M059J (cell line): ENCODE data around the gene ZNF577. TPM values are rescaled to one million over a fixed set of nuclear protein-coding genes. Genes with fewer than 3 reads are reported as not detected.
"Not testable (repeated sequence)": the region's sequence is repeated elsewhere in the genome, so short reads cannot be mapped to it uniquely, and the experiment has no call there.

Source experiments
- DNase-seq: peaks from one replicate; pipeline ENCODE4 v3.0.0-alpha.2; 2012; ENCODE audit warnings: low read depth
- total RNA-seq: library from RNA; depleted of rRNA; stranded (reverse); fragments of >200 nt; shearing (Covaris generic); gene quantifications from 2 replicates; pipeline ENCODE4 v1.2.3, GENCODE V29; 2014; rRNA removed

ZNF577 gene
- total RNA-seq: 0.69 and 1.5 TPM in 2 replicates

DNA sequence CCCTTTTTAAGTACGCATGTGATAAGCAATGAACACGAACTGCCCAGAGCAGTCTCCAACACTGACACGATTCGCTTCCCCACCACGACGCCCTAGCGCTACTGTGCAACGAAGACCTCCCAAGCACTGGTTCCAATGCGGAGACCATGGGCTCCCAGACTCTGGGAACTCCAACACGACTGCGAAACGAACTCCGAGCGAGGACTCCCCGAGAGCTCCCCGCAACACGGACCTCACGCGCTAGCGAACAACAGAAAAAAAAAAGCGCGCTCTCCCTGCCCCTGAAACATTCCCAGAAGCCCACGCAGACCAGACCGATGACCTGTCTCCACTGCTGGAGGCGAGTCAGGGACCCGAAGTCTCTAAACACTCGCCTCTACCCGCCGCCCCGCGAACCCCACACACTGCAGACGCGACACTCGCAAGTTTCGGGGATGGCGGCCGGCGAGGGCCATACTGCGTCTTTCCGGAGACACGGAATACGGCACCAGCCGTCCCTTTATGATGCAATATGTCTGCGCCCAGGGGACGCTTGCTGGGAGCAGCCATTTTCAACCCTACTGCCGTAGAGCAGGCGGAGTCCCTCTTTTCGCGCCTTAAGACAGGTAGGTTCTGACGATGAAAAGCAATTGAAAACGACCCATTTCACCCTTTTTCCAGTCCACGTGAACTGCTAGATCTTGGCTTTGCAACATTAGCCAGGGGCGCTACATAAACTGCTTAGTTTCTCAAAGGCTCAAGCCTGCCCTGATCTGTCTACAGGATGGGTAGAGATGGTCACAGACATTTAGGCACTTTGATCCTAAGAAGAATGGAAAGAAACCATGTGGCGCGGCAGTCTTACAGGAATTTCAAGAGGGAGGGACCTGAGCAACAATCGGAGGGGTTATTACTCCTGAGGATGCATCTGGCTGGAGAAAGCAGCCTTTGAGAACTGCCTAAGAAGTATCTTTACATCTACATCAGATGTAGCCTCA lies at the start of gene ZNF577:
Gene ZNF577 (minus strand): TSS at position 430 of the 977 bp plus-strand sequence. CDS start 7,569 bp downstream, outside the sequence.
- DNase-seq: peak; percentile 81

DNA sequence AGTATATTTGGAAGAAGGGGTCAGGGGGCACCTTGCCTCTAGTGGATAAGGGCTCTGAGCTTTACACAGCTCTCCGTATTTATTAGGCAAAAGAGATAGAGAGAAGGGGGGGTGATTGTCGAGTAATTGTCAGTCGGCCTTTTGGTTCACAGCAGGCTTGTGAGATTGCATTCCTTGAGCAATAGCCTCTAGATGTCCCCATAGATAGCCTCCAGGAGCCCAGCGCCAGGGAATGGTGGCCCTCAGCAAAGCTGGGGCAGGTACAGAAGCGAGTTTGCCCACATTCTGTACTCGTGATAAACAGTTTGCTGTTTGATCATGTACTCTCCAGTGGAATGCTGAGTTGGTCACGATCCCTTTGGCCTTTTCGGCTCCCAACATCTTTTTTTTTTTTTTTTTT lies 44.2 kb upstream of the ZNF577 start:
- DNase-seq: no peak

DNA sequence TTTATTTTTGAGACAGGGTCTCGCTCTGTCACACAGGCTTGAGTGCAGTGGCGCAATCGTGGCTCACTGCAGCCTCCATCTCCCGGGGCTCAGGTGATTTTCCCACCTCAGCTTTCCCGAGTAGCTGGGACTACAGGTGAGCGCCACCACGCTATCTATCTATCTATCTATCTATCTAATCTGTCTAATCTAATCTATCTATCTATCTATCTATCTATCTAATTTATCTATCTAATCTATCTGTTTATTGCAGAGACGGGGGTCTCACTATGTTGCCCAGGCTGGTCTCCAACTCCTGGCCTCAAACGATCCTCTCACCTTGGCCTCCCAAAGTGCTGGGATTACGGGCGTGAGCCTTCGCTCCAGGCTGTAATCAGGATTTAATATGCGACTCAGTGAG lies 40.1 kb upstream of the ZNF577 start:
- no peak for DNase-seq

DNA sequence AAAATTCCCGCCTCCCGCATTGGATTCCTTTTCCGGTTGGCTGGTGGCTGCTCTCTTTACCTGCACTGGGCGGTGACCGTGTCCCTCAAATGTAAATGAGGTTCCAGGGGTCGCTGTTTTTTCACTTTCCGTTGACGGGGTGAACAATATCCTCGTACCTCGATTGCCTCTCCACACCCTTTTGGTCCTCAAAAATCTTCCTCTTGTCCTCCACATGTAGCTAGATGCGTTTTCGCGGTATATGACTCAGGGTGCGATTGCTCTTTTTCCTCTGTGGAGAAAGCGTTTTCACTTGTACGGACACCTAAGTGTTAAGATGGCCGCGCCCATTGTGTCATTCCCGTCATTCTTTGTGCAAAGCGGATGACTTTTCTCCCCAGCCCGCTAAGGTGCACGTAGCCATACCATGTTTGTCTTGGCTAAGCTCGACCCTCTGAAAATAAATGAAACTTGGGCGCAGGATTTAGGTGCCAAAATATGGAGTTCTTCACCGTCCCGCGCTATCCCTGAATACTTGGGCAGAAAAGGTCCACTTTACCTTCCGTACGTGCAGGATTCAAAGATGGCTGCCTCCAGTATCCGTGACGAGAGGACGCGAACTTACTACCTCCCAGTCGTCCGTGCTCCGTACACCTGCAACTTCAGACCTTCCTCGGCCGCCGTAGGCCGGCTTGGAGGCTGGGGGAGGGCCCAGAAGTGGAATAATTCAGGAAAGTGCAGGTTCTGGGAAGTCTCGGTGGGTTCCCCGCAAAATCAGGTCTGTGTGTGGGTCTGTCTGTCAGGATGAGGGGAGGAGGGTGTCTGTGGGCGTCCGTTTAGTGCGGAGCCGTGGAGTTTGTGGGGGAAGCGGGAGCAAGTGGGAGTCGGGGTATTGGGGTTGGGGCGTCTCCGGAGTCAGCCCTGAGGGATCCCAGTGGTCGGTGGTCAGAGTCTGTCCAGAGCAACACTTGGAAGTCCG lies 39.3 kb upstream of the ZNF577 start, which contains the start of gene ZNF613:
Gene ZNF613 (plus strand): TSS at position 689 of the 958 bp plus-strand sequence. CDS start 8,749 bp downstream, outside the sequence.
- peak; percentile 90 for DNase-seq

DNA sequence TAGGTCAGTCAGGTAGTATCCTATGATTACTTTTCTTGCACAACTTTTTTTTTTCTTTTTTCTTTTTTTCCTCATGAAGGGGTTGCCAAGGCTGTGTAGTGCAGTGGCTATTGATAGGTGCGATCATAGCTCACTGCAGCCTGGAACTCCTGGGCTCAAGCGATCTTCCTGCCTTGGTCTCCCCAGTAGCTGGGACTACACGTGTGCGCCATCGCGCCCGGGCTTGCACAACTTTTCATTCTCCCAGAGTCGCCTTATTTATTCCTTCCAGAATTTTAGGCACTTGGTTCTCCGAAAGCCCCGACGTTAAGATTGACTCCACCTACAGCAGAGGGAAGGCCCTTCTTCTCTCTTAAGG lies 38.7 kb upstream of the ZNF577 start:
- DNase-seq: no peak

DNA sequence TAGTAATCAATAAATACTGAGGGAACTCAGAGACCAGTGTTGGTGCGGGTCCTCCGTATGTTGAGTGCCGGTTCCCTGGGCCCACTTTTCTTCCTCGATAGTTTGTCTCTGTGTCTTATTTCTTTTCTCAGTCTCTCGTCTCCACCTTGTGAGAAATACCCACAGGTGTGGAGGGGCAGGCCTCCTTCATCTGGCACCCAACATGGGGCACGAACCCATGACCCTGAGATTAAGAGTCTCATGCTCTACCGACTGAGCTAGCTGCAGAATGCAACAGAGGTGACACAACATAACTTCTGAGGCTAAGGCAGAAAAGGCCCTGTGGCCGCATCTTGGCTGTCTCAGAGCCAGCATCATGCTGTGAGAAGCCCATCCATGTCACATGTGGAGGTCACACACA lies 34.2 kb upstream of the ZNF577 start:
- no peak for DNase-seq

DNA sequence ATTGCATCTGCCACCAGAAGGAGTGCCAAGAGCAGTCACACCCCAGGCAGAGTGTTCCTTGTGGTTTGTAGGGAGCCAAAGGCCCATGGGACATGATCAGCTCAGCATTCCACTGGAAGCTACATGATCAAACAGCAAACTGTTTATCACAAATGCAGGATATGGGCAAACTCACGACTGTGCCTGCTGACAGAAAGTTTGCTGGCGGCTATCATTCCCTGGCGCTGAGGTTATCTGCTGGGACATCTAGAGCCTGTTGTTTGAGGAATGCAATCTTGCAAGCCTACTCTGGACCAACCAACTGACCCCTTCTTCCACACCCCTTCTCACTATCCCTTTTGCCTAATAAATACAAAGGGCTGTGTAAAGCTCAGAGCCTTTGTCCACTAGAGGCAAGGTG lies 31.9 kb upstream of the ZNF577 start:
- DNase-seq: no peak

DNA sequence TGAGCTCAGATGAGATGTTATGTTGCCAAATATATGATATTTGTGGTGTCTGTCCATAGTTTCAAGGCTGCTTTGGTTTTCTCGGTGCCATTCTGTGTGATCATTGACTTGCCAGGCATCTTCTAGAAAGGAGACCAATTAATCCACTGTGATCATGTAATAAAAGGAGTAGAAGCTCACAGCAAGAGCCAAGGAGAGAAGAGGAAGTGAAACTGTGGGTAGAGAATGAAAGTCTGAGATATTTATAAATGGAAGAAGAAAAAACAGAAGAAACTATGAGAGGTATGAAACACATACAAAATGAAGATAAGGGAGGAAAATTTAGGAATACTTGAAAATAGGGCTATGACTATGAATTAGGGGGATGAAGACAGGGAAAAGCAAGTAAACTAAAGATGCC lies 28.4 kb upstream of the ZNF577 start:
- DNase-seq: no peak

DNA sequence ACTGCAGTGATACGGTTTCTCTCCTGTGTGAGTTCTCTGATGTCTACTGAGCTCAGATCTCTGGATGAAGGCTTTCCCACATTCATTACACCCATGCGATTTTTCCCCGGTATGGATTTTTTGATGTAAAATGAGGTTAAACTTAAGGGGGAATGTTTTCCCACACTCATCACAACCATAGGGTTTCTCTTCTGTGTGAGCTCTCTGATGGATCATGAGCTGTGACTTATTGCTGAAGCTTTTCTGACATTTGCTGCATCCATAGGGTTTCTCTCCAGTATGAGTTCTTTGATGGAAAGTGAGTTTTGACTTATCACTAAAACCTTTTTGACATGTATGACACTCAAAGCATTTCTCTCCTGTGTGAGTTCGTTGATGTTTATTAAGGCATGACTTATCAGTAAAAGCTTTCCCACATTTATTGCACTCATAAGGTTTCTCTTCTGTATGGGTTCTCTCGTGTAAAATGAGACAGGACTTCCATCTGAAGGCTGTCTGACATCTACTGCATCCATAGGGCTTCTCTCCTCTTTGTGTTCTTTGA lies 27.6 kb upstream of the ZNF577 start:
- DNase-seq: no peak

DNA sequence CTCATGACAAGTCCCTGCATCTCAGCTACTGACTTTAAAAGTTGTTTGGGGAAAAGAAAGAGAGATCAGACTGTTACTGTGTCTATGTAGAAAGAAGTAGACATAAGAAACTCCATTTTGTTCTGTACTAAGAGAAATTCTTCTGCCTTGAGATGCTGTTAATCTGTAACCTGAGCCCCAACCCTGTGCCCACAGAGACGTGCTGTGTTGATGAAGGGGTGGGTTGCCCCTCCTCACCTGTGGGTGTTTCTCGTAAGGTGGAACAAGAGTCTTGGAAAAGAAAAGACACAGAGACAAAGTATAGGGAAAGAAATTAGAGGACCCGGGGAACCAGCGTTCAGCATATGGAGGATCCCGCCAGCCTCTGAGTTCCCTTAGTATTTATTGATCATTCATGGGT lies 20.2 kb upstream of the ZNF577 start:
- not testable (repeated sequence) for DNase-seq

DNA sequence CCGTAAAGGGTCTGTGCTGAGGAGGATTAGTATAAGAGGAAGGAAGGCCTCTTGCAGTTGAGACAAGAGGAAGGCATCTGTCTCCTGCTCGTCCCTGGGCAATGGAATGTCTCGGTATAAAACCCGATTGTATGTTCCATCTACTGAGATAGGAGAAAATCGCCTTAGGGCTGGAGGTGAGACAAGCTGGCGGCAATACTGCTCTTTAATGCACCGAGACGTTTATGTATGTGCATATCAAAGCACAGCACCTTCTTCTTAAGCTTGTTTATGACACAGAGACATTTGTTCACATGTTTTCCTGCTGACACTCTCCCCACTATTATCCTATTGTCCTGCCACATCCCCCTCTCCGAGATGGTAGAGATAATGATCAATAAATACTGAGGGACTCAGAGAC lies 18.4 kb upstream of the ZNF577 start:
- DNase-seq: not testable (repeated sequence)

DNA sequence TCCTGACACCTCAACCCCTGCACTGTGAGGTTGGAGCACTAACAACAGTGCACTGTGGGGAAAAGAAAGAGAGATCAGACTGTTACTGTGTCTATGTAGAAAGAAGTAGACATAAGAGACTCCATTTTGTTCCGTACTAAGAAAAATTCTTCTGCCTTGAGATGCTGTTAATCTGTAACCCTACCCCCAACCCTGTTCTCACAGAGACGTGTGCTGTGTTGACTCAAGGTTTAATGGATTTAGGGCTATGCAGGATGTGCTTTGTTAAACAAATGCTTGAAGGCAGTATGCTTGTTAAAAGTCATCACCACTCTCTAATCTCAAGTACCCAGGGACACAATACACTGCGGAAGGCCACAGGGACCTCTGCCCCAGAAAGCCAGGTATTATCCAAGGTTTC lies 17.9 kb upstream of the ZNF577 start:
- not testable (repeated sequence) for DNase-seq

DNA sequence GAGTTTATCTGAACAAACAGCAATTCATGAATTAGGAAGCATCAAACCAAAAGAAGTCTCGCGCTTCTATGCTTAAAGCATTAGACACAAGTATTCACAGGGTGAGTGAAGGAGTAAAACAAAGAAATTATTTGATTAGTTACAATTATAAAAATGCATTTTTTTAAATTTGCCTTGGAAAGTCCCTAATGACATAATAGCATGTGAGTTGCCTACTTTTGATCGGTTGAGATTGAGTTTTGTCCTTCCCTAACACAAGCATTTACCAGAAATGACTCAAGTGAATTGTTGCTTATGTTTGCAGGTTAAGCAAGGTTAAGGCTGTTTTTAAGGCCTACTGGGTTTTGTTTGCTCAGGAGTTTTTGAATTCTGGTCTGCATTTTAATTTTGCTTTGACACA lies 17.5 kb upstream of the ZNF577 start:
- no peak for DNase-seq

DNA sequence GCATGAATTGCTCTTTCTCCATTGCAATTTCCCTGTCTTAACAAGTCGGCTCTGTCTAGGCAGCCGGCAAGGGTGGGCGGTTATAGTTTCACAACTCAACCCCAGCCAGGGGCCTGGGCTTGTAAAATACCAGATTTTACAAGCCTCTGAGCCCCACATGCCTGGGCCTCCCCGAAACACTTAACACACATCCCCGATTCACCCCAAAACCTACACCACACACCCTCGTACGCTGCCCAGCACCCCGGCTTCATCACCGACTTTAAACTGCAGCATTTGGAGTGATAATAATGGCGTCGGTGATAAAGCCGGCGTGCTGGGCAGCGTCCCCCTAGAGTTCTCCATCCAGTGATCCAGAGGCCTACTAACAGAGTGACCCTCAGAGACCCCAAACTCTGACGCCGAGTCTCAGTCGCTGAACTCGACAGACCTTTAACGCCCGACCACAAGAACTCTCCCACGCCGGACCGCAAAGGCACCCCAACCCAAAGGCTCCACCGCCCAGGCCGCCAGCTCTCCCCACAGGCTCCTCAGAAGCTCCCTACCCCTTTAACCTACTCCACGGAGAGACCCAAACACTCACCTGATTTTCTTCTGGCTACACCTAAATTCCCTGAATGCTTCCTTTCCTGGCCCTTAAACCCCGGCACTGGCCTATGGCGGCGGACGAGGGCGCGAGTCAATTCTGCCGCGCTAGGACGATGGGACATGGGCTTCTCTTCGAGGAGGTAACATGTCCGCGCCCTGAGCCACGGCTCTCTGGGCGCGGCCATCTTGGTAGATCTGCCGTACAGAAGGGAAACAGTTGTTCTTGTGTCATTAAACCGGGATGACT lies 16.8 kb upstream of the ZNF577 start, which contains the start of gene ZNF649:
Gene ZNF649 (minus strand): TSS at position 687 of the 835 bp plus-strand sequence. CDS start 4,910 bp downstream, outside the sequence.
- peak; percentile 83 for DNase-seq

DNA sequence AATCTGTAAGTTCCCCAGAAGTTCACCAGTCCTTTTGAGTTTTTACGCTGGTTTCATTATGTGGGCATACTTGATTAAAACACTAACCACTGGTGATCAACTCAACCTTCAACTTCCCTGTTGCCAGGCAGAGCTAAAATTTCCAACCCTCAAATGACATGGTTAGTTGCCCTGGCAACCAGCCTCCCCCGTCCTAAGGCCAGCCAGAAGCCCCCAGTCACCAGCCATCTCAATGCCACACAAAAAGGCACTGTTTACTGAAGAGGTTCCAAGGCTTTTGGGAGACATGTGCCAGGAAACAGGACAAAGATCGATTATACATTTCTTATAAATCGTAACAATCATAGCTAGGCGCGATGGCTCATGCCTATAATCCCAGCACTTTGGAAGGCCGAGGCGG lies 15.4 kb upstream of the ZNF577 start:
- no peak for DNase-seq

DNA sequence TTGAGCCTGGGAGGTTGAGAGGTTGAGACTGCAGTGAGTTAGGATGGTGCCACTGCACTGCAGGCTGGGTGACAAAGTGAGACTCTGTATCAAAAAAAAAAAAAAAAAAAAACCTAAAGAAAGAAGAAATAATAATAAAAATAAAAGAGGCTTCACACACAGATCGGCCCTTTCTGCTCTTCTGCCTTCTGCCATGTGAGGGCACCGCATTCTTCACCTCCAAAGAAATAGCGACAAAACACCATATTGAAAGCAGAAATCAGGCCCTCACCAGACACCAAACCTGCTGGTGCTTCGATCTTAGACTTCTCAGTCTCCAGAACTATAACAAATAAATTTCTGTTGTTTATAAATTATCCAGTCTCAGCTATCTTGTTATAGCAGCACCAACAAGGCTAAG lies 14.1 kb upstream of the ZNF577 start:
- DNase-seq: no peak

DNA sequence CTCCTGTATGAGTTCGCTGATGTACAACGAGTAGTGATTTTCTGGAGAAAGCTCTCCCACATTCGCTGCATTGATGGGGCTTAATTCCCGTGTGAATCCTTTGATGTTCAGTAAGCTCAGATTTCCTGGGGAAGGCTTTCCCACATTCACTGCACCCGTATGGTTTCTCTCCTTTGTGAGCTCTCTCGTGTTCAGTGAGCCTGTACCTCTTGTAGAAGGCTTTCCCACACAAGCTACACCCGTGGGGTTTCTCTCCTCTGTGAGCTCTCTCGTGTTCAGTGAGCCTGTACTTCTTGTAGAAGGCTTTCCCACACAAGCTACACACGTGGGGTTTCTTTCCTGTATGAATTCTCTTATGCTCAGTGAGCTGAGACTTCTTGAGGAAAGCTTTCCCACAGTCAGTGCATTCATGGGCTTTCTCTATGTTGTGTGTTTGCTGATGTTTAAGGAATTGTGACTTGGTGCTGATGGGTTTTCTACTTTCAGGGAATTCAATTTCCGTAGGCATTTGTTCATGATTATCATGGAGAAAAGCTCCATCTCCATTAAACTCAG lies 3.5 kb upstream of the ZNF577 start:
- peak; percentile 10 for DNase-seq

DNA sequence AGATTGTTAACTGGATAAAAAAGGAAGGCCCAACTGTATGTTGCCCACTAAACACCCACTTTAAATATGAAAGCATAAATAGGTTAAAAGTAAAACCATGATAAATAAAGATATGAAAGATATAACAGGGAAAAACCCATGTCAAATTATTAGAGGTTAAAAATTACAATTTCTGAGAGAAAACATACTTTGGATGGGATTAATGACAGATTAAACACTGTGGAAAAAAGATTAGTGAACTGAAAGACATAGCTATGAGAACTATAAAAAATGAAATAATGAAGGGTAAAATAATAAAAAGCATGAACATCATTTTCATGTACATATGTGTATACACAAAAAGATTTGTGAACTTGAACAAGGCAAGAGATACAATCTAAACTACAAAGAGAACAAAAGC lies 2.2 kb upstream of the ZNF577 start:
- no peak for DNase-seq

DNA sequence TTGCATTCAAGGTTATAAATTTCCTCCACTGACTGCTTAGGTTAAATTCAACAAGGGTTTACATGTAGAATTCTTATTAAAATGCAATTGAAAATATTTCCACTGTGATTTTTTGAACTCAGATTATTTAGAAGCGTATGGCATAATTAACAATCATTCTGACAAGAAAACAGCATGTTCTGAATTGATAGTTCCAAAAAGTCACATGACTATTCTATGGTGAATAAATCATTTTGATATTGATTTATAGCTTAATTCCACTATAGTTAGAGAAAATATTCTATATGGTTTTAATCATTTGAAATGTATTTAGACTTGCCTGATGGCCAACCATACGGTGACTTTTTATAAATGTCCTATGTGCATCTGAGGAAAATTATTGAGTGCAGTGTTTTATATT lies 3.0 kb downstream of the ZNF577 start:
- DNase-seq: no peak

DNA sequence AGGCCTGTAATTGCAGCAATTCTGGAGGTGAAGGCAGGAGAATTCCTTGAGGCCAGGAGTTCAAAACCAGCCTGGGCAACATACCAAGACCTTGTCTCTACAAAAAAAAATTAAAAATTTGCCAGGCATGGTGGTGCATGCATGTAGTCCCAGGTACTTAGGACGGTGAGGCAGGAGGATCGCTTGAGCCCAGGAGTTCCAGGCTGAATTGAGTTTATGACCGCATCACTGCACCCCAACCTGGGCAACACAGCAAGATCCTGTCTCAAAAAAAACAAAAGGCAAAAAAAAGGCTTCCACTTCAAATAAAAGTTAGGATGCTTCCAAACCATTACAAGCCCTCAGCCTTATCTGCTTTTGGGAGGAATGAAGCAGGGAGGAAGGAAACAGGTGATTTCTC lies 5.2 kb downstream of the ZNF577 start:
- DNase-seq: no peak

DNA sequence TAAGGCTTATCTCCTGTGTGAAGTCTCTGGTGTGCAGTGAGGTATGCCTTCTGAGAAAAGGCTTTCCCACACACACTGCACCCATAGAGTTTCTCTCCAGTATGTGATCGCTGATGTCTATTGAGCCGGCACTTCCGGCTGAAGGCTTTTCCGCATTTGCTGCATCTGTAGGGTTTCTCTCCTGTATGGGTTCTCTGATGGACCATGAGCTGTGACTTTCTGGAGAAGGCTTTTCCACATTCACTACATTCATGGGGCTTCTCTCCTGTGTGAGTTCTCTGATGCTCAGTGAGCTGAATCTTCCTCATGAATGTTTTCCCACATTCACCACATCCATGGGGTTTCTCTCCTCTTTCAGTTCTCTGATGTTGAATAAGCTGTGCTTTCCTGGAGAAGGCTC lies 14.7 kb downstream of the ZNF577 start:
- no peak for DNase-seq
